PC-3 (cell line): ENCODE data around the gene PAX2. TPM values are rescaled to one million over a fixed set of nuclear protein-coding genes. Genes with fewer than 3 reads are reported as not detected.

Experiments
- ATAC-seq: fragments of 200-7000 bp; cut with Tn5 transposase; 2 replicates; pipeline ENCODE4 v1.9.1; 2020; ENCODE audit warnings: mild to moderate bottlenecking, moderate library complexity
- BruUV-seq: library from RNA; stranded (reverse); fragments of 400-500 nt; replicated peaks from 2 replicates; lab custom pipeline; 2021; lab: Mats Ljungman, UMichigan
- CTCF ChIA-PET: fragments of 300-600 bp; sonication (Branson Sonifier 250); formaldehyde crosslinking; loops from one replicate; lab custom pipeline; 2022; ENCODE audit warnings: antibody characterized with exemption; lab: Charles Lee
- POLR2A ChIA-PET: fragments of 300-600 bp; sonication (Branson Sonifier 250); formaldehyde crosslinking; loops from one replicate; lab custom pipeline; 2022; ENCODE audit warnings: antibody characterized with exemption; ENCODE audit not compliant: unreplicated experiment; lab: Charles Lee
- DNase-seq: peaks from one replicate; pipeline ENCODE4 v3.0.0-alpha.2; 2015
- H2AFZ ChIP-seq: fragments of 300-600 bp; sonication (generic); 2 replicates; pipeline ENCODE4 v1.6.0; 2016; ENCODE audit warnings: antibody characterized with exemption, low read length
- H3F3A ChIP-seq: fragments of 300-600 bp; sonication (generic); one replicate; pipeline ENCODE4 v1.6.0; 2017; ENCODE audit warnings: antibody characterized with exemption, low read length, control low read depth, mild to moderate bottlenecking; ENCODE audit not compliant: unreplicated experiment
- H3K27ac ChIP-seq: fragments of 300-600 bp; sonication (generic); 2 replicates; pipeline ENCODE4 v1.5.1; 2016; ENCODE audit warnings: mild to moderate bottlenecking, low read length
- H3K27me3 ChIP-seq: fragments of 300-600 bp; sonication (generic); 2 replicates; pipeline ENCODE4 v1.6.1; 2016; ENCODE audit warnings: low read length, mixed read lengths
- H3K36me3 ChIP-seq: fragments of 300-600 bp; sonication (generic); 2 replicates; pipeline ENCODE4 v1.6.1; 2016; ENCODE audit warnings: low read depth, mixed run types, low read length, mixed read lengths
- H3K4me1 ChIP-seq: fragments of 300-600 bp; sonication (generic); 2 replicates; pipeline ENCODE4 v1.5.1; 2016; ENCODE audit warnings: low read length; ENCODE audit not compliant: insufficient read depth
- H3K4me2 ChIP-seq: fragments of 300-600 bp; sonication (generic); 2 replicates; pipeline ENCODE4 v1.6.0; 2016; ENCODE audit warnings: low read length
- H3K4me3 ChIP-seq: fragments of 300-600 bp; sonication (generic); 2 replicates; pipeline ENCODE4 v1.5.1; 2016; ENCODE audit warnings: mild to moderate bottlenecking, low read length, mixed read lengths
- H3K79me2 ChIP-seq: fragments of 300-600 bp; sonication (generic); 2 replicates; pipeline ENCODE4 v1.6.1; 2017; ENCODE audit warnings: low read length, mixed read lengths
- H3K9ac ChIP-seq: fragments of 300-600 bp; sonication (generic); 2 replicates; pipeline ENCODE4 v1.6.0; 2016; ENCODE audit warnings: mild to moderate bottlenecking, low read length
- H3K9me2 ChIP-seq: fragments of 300-600 bp; sonication (generic); replicated peaks from 2 replicates; pipeline ENCODE4 v1.6.1; 2016; ENCODE audit warnings: mixed run types, low read length, mixed read lengths
- H3K9me3 ChIP-seq: fragments of 300-600 bp; sonication (generic); 2 replicates; pipeline ENCODE4 v1.6.1; 2016; ENCODE audit warnings: low read length, mixed read lengths
- H4K20me1 ChIP-seq: fragments of 300-600 bp; sonication (generic); 2 replicates; pipeline ENCODE4 v1.6.1; 2016; ENCODE audit warnings: low read length, mixed read lengths
- EZH2 ChIP-seq: fragments of 300-600 bp; sonication (generic); IDR thresholded peaks from one replicate; pipeline ENCODE4 v1.6.1; 2017; ENCODE audit warnings: antibody characterized with exemption, mild to moderate bottlenecking, low read length; ENCODE audit not compliant: unreplicated experiment
- EZH2phosphoT487 ChIP-seq: fragments of 300-600 bp; sonication (generic); IDR thresholded peaks from 2 replicates; pipeline ENCODE4 v1.6.1; 2018; ENCODE audit warnings: mild to moderate bottlenecking, antibody characterized with exemption, low read length, borderline replicate concordance
- intact Hi-C: fragments of 100-400 bp; cut with micrococcal nuclease; formaldehyde crosslinking; loops from 2 replicates; pipeline ENCODE4 v1.9.0; 2023
- total RNA-seq: library from RNA; depleted of rRNA; stranded (reverse); fragments of >200 nt; gene quantifications from 2 replicates; pipeline ENCODE4 v1.2.3, GENCODE V29; 2014
- TF ChIP-seq, protein P1 (sequence below): fragments of 300-600 bp; sonication (generic); conservative IDR thresholded peaks from 2 replicates; pipeline ENCODE4 v1.5.1; 2017; ENCODE audit warnings: antibody characterized with exemption, low read depth, mild to moderate bottlenecking, low read length

Gene PAX2
- total RNA-seq, 1 experiment from 2014 or later, result not detected

DNA sequence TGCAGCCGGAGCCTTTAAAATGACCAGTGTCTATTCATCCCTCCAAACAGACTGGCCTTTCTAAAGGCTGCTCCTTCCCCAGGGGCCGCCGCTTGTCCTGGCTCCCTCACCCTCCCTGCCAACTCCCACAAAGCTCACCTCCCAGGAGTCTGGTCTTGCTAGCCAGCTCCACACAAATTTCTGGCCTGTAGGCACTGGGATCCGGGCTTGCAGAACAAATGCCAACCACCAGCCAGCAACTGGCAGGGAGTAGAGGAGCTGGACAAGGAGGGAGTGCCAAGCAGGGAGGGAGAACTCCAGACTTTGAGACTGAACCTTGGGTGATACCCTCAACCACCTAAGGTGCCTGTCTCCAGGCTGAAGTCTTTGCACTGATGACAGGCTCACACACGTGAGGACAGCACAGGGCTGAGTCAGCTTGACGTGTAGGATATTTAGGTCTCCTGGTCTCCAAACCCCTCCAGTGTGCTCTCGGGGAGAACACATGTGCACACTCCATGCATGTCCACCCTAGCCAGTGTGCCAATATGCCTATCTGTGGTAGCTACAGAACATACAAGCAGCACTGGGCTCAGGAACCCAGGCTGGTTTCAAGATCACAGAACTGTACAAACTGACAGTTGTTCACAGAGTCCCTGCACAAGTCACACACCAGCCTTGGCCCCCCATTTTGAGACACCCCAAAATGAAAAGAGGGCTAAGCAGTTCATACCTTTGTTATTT, 6.0 kb downstream of the PAX2 start:
- Histone ChIP-seq H3K27me3 (peaks cover 99% of the 10 kb centered on the region), H3K27ac (no peak overlapping the region), H3K36me3 (no peaks in the 10 kb centered on the region), H3K4me1 (no peaks in the 10 kb centered on the region), H3K4me3 (no peak overlapping the region), H3F3A (no peaks in the 10 kb centered on the region), H3K79me2 (no peaks in the 10 kb centered on the region), H3K4me2 (no peak overlapping the region), H3K9ac (no peak overlapping the region), H3K9me3 (no peaks in the 10 kb centered on the region), H2AFZ (no peak overlapping the region), H3K9me2 (no peaks in the 10 kb centered on the region), H4K20me1 (no peaks in the 10 kb centered on the region)
- TF ChIP-seq EZH2 (no peak), EZH2phosphoT487 (no peak)
- TF ChIP-seq, protein P1, sequence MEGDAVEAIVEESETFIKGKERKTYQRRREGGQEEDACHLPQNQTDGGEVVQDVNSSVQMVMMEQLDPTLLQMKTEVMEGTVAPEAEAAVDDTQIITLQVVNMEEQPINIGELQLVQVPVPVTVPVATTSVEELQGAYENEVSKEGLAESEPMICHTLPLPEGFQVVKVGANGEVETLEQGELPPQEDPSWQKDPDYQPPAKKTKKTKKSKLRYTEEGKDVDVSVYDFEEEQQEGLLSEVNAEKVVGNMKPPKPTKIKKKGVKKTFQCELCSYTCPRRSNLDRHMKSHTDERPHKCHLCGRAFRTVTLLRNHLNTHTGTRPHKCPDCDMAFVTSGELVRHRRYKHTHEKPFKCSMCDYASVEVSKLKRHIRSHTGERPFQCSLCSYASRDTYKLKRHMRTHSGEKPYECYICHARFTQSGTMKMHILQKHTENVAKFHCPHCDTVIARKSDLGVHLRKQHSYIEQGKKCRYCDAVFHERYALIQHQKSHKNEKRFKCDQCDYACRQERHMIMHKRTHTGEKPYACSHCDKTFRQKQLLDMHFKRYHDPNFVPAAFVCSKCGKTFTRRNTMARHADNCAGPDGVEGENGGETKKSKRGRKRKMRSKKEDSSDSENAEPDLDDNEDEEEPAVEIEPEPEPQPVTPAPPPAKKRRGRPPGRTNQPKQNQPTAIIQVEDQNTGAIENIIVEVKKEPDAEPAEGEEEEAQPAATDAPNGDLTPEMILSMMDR, result no peak
- DNase-seq (no peak), ATAC-seq (no peak)
- CTCF ChIA-PET, result no interaction called here
- POLR2A ChIA-PET, result interaction anchor here (0.5 kb wide), 1 partner anchor 871 kb away, joined by 3 read pairs; no protein-coding TSS in a partner anchor
- BruUV-seq, result no TSS peak
- intact Hi-C loops, result no loop called here

DNA sequence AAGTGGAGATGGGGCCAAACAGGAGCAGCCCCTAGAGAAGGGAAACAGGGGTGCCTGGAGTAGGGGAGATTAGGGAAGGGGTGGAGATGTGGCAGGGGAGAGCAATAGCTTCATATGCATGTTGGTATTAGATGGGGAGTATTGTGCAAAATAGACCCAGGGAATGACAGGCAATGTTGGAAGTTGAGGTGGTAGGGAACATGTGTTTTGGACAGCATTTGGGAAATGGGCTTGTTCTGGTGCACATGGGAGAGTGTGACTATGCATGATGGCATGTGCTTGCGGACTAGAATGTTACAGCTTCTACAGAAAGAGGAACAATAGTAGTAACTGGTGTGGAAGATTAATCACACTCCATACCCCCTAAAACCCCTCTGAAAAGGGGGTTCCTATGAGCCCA, 10.4 kb downstream of the PAX2 start:
- ChIA-PET CTCF (no interaction called here), POLR2A (no interaction called here)
- H4K20me1 ChIP-seq, result no peaks in the 10 kb centered on the region
- peaks cover 96% of the 10 kb centered on the region for H3K27me3 ChIP-seq
- H3F3A ChIP-seq, result no peaks in the 10 kb centered on the region
- TF ChIP-seq EZH2phosphoT487 (no peak), EZH2 (no peak)
- TF ChIP-seq, protein P1, result no peak
- H3K9ac ChIP-seq, result no peak overlapping the region
- no peaks in the 10 kb centered on the region for H3K36me3 ChIP-seq
- no peak overlapping the region for H3K4me3 ChIP-seq
- no peak overlapping the region for H2AFZ ChIP-seq
- intact Hi-C loops, result no loop called here
- no peaks in the 10 kb centered on the region for H3K79me2 ChIP-seq
- no peaks in the 10 kb centered on the region for H3K9me2 ChIP-seq
- no peak overlapping the region for H3K4me2 ChIP-seq
- ATAC-seq, result no peak
- no peak overlapping the region for H3K27ac ChIP-seq
- DNase-seq, result no peak
- BruUV-seq, result no TSS peak
- no peaks in the 10 kb centered on the region for H3K4me1 ChIP-seq
- H3K9me3 ChIP-seq, result no peaks in the 10 kb centered on the region

DNA sequence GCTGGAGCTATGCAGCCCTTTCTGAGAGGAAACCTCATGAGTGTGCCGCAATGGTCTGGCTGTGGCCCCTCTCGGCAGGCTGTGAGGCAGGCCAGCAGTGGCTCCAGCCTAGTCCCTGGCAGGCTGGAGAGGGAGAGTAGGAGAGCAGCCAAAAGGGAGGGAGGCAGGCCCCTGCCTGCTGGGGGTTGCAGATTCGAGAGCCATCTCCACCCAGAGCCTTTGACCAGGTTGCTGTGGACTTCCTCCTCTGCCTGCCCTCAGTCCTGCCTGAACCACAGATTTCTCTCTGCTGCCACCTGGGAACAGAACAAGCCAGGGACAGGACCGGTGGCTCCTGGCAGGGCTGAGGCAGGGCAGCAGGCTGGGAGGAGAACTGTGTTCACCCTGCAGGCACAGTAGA, 13.9 kb downstream of the PAX2 start:
- Histone ChIP-seq H3K4me1 (no peaks in the 10 kb centered on the region), H3K79me2 (no peaks in the 10 kb centered on the region), H3K27me3 (peaks cover 91% of the 10 kb centered on the region), H3K27ac (no peak overlapping the region), H3K9ac (no peak overlapping the region), H4K20me1 (no peaks in the 10 kb centered on the region), H3F3A (no peaks in the 10 kb centered on the region), H3K4me2 (no peak overlapping the region), H3K36me3 (no peaks in the 10 kb centered on the region), H3K9me2 (no peaks in the 10 kb centered on the region), H2AFZ (no peak overlapping the region), H3K9me3 (no peaks in the 10 kb centered on the region), H3K4me3 (no peak overlapping the region)
- BruUV-seq, result no TSS peak
- DNase-seq (no peak), ATAC-seq (no peak)
- intact Hi-C loops, result no loop called here
- ChIA-PET POLR2A (no interaction called here), CTCF (no interaction called here)
- no peak for TF ChIP-seq EZH2
- TF ChIP-seq, protein P1, result no peak
- TF ChIP-seq EZH2phosphoT487, result no peak
